GM12878 (cell line): ENCODE measurements around the gene SNCG. TPM values are rescaled to one million over a fixed set of nuclear protein-coding genes. Genes with fewer than 3 reads are reported as not detected.

Experiments
- ATAC-seq: fragments of 200-7000 bp; cut with Tn5 transposase; 3 replicates; pipeline ENCODE4 v1.9.1; 2020; ENCODE audit warnings: mild to moderate bottlenecking, moderate library complexity
- BruUV-seq: library from RNA; stranded (reverse); fragments of 400-500 nt; replicated peaks from 2 replicates; lab custom pipeline; 2021; lab: Mats Ljungman, UMichigan
- CTCF ChIA-PET: fragments of 300-600 bp; sonication (Branson Sonifier 250); formaldehyde crosslinking; extraction: SDS; loops from one replicate; lab custom pipeline; 2021; ENCODE audit warnings: inconsistent platforms; lab: Yijun Ruan, JAX
- POLR2A ChIA-PET: fragments of 350-600 bp; formaldehyde crosslinking; extraction: SDS; loops from one replicate; lab custom pipeline; 2021; ENCODE audit warnings: inconsistent platforms; lab: Charles Lee
- RAD21 ChIA-PET: fragments of 300-600 bp; sonication (Branson Sonifier 250); formaldehyde crosslinking; loops from one replicate; lab custom pipeline; 2023; ENCODE audit warnings: antibody characterized with exemption; ENCODE audit not compliant: unreplicated experiment; lab: Charles Lee
- SMC1A ChIA-PET: fragments of 300-600 bp; sonication (Branson Sonifier 250); formaldehyde crosslinking; loops from one replicate; lab custom pipeline; 2023; ENCODE audit not compliant: unreplicated experiment, uncharacterized antibody; lab: Charles Lee
- DNase-seq: peaks from one replicate; pipeline ENCODE4 v3.0.0-alpha.2; 2011; ENCODE audit warnings: low read depth, low spot score
- FAIRE-seq: peaks from 3 replicates; lab custom pipeline; 2011; peaks lifted over from hg19 to GRCh38; lab: Jason Lieb, UNC
- H2AFZ ChIP-seq: 2 replicates; pipeline ENCODE4 v1.6.0; 2011; ENCODE audit warnings: low read depth, low read length, control low read depth; ENCODE audit not compliant: control insufficient read depth
- H3K27ac ChIP-seq: 2 replicates; pipeline ENCODE4 v1.5.1; 2011; ENCODE audit warnings: control low read depth; ENCODE audit not compliant: control insufficient read depth, insufficient read depth
- H3K27me3 ChIP-seq, 2 experiments: replicated peaks in 1 of 2; 2 replicates each; pipeline versions ENCODE4 v1.6.0 to v1.6.1; 2011; ENCODE audit warnings: low read length in 1 of 2; ENCODE audit not compliant: control insufficient read depth in 2 of 2, insufficient read depth in 2 of 2
- H3K36me3 ChIP-seq, 2 experiments: 2 replicates each; pipeline ENCODE4 v1.5.1; 2011; ENCODE audit warnings: low read length in 1 of 2; ENCODE audit not compliant: control insufficient read depth in 2 of 2, insufficient read depth in 2 of 2
- H3K4me1 ChIP-seq: 2 replicates; pipeline ENCODE4 v1.6.1; 2011; ENCODE audit warnings: mild to moderate bottlenecking, low read length, moderate library complexity, mixed read lengths; ENCODE audit not compliant: control insufficient read depth, insufficient read depth
- H3K4me2 ChIP-seq: 2 replicates; pipeline ENCODE4 v1.6.0; 2011; ENCODE audit warnings: control low read depth; ENCODE audit not compliant: control insufficient read depth, insufficient read depth
- H3K4me3 ChIP-seq: fragments of 200-600 bp; sonication (generic); 2 replicates; pipeline ENCODE4 v1.5.1; 2016
- H3K79me2 ChIP-seq: 2 replicates; pipeline ENCODE4 v1.6.0; 2011; ENCODE audit warnings: low read length; ENCODE audit not compliant: control insufficient read depth, insufficient read depth
- H3K9ac ChIP-seq: 2 replicates; pipeline ENCODE4 v1.8.0; 2011; ENCODE audit warnings: low read length, control low read depth, mixed read lengths; ENCODE audit not compliant: control insufficient read depth, insufficient read depth
- H3K9me3 ChIP-seq: replicated peaks from 3 replicates; pipeline ENCODE4 v1.5.1; 2011; ENCODE audit warnings: mild to moderate bottlenecking, low read length; ENCODE audit not compliant: control insufficient read depth, insufficient read depth
- H4K20me1 ChIP-seq: 2 replicates; pipeline ENCODE4 v1.6.0; 2011; ENCODE audit not compliant: control insufficient read depth, insufficient read depth
- CHD1 ChIP-seq: IDR thresholded peaks from 2 replicates; pipeline ENCODE4 v1.6.1; 2012; ENCODE audit warnings: low read depth, low read length, improper control_type of control experiment
- CREM ChIP-seq: IDR thresholded peaks from 2 replicates; pipeline ENCODE4 v1.6.1; 2014; ENCODE audit warnings: antibody characterized with exemption, low read depth
- EP300 ChIP-seq, 2 experiments: fragments of 150-350 bp in 1 of 2; IDR thresholded peaks; 2 replicates each; pipeline ENCODE4 v1.6.1; 2011 to 2012; ENCODE audit warnings: low read depth in 2 of 2, low read length in 2 of 2, borderline replicate concordance in 1 of 2, improper control_type of control experiment in 1 of 2, inconsistent platforms in 1 of 2; ENCODE audit not compliant: control insufficient read depth in 1 of 2
- ETV6 ChIP-seq, 2 experiments: fragments of 450-650 bp in 1 of 2; IDR thresholded peaks in 1 of 2; conservative IDR thresholded peaks in 1 of 2; 2 replicates each; pipeline ENCODE4 v1.6.1; 2014; ENCODE audit warnings: antibody characterized with exemption in 1 of 2, borderline replicate concordance in 1 of 2, low read depth in 1 of 2, mild to moderate bottlenecking in 1 of 2, moderate library complexity in 1 of 2
- IKZF2 ChIP-seq, 2 experiments: fragments of 450-650 bp; IDR thresholded peaks; 2 replicates each; pipeline ENCODE4 v1.6.1; 2017; ENCODE audit warnings: mild to moderate bottlenecking in 2 of 2, moderate library complexity in 2 of 2
- MEF2A ChIP-seq: IDR thresholded peaks from 2 replicates; pipeline ENCODE4 v1.6.1; 2011; ENCODE audit warnings: low read depth, mild to moderate bottlenecking, low read length, moderate library complexity; ENCODE audit not compliant: insufficient read depth
- NBN ChIP-seq: fragments of 450-650 bp; IDR thresholded peaks from 2 replicates; pipeline ENCODE4 v1.6.1; 2016
- POLR2A ChIP-seq: IDR thresholded peaks from 2 replicates; pipeline ENCODE4 v1.6.1; 2011; ENCODE audit warnings: low read depth, mild to moderate bottlenecking, low read length
- POLR2AphosphoS5 ChIP-seq: IDR thresholded peaks from 2 replicates; pipeline ENCODE4 v1.6.1; 2011; ENCODE audit warnings: mild to moderate bottlenecking, low read length, inconsistent platforms
- RB1 ChIP-seq: fragments of 450-650 bp; formaldehyde crosslinking; IDR thresholded peaks from 2 replicates; pipeline ENCODE4 v1.6.1; 2017; ENCODE audit warnings: mild to moderate bottlenecking, borderline replicate concordance
- SMAD1 ChIP-seq: fragments of 450-650 bp; IDR thresholded peaks from 2 replicates; pipeline ENCODE4 v1.6.1; 2018; ENCODE audit warnings: mild to moderate bottlenecking, low read depth; ENCODE audit not compliant: partially characterized antibody
- SMARCA5 ChIP-seq: fragments of 450-650 bp; IDR thresholded peaks from 2 replicates; pipeline ENCODE4 v1.6.1; 2017; ENCODE audit warnings: mild to moderate bottlenecking
- TAF1 ChIP-seq: IDR thresholded peaks from 2 replicates; pipeline ENCODE4 v1.6.1; 2011; ENCODE audit warnings: mild to moderate bottlenecking, low read depth, low read length, borderline replicate concordance
- TCF7 ChIP-seq: IDR thresholded peaks from 2 replicates; pipeline ENCODE4 v1.6.1; 2014; ENCODE audit warnings: antibody characterized with exemption, borderline replicate concordance
- WGBS: methylation state at CpG from one replicate; pipeline ENCODE4 v1.1.6; 2016; ENCODE audit warnings: low lambda C conversion rate; ENCODE audit not compliant: insufficient replicate concordance, insufficient coverage; ENCODE audit errors: missing lambda C conversion rate; 5-methylcytosine and 5-hydroxymethylcytosine counted together
- in situ Hi-C: fragments of 300-500 bp; cut with MboI; formaldehyde crosslinking; loops from 9 replicates; pipeline ENCODE4 v1.14.3; 2018; ENCODE audit warnings: mixed read lengths
- intact Hi-C: fragments of 100-400 bp; cut with micrococcal nuclease; formaldehyde crosslinking; loops from one replicate; pipeline ENCODE4 v1.14.2; 2022; ENCODE audit not compliant: unreplicated experiment
- polyA plus RNA-seq, 11 experiments: library from polyadenylated mRNA; depleted of rRNA in 4 of 11; unstranded in 6 of 11; stranded (reverse) in 5 of 11; fragments of >200 nt; fragmentation: Nextera tagmentation in 4 of 11; fragmentation: Illumina TruSeq in 1 of 11; extraction: Ambion mirVana in 4 of 11; extraction: Trizol in 1 of 11; gene quantifications; 1 replicate in 1 of 11; 2 replicates in 10 of 11; pipeline versions ENCODE4 v1.2.1 to v1.2.3, GENCODE V29; 2011 to 2016; ENCODE audit warnings: inconsistent platforms in 2 of 11, missing spikeins in 2 of 11, low read depth in 1 of 11
- total RNA-seq, 4 experiments: library from RNA; depleted of rRNA in 3 of 4; stranded (reverse); fragments of >200 nt in 3 of 4; fragmentation: Illumina TruSeq in 1 of 4; extraction: Trizol in 1 of 4; gene quantifications; 2 replicates each; pipeline versions ENCODE4 v1.2.1 to v1.2.3, GENCODE V29; 2013 to 2021

SNCG gene
- total and polyA plus RNA-seq, 10 of the 15 experiments (the other 5 are each of a cell fraction or from before 2014, with no cell fraction given): 0.22 to 1.3 (median 0.42) TPM; not detected in 6

DNA sequence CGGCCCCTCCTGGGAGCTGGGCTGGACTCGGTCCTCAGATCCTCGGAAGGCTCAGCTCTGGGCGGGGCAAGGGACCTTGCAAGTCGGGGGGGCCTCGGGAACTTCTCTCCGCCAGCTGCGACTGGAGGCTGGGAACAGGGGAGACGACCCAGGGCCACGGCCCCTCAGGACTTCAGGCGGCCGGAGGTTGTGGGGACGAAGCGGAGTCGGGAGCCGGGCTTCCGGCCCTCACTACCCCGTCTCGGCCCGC, 12.5 kb downstream of the SNCG start:
- RAD21 ChIA-PET: interaction anchor here (0.8 to 1.9 kb wide), 5 partner anchors 10 to 122 kb away, joined by 3 to 6 read pairs (median 4); no protein-coding TSS in a partner anchor
- peak overlapping the region; percentile 96 for H3K4me3 ChIP-seq
- POLR2A ChIA-PET: interaction anchor here (0.6 to 1.9 kb wide), 6 partner anchors 11 to 260 kb away, joined by 3 to 9 read pairs (median 3); partner anchors contain the start of genes GLUD1 and SHLD2

More for the DNA sequence above, 12.5 kb downstream of the SNCG start:
- Histone ChIP-seq H3K9ac (peak overlapping the region; percentile 84), H3K27me3 (peaks cover 0 to 2% of the 10 kb centered on the region in 2 experiments; a peak in 1 of 4 replicates), H3K9me3 (no peaks in the 10 kb centered on the region), H3K4me2 (peak overlapping the region; percentile 100), H3K4me1 (peaks cover 37% of the 10 kb centered on the region), H2AFZ (peak overlapping the region; percentile 87), H3K79me2 (no peaks in the 10 kb centered on the region), H4K20me1 (no peaks in the 10 kb centered on the region), H3K36me3 (no peaks in the 10 kb centered on the region), H3K27ac (peak overlapping the region; percentile 38)
- no peak for FAIRE-seq
- ChIA-PET CTCF (interaction anchor here (0.6 to 1.6 kb wide), 6 partner anchors 9 to 122 kb away, joined by 3 to 6 read pairs (median 4); no protein-coding TSS in a partner anchor), SMC1A (interaction anchor here (0.8 to 0.9 kb wide), 2 partner anchors 107 to 125 kb away, joined by 3 read pairs; no protein-coding TSS in a partner anchor)
- peak; percentile 73; the same call in 1 of the 2 replicates for TF ChIP-seq POLR2AphosphoS5
- no peak for TF ChIP-seq ETV6 (conservative IDR thresholded peaks at IDR 0.05 in 1 of 2, IDR thresholded peaks at IDR 0.05 in 1 of 2; ENCODE audit: borderline replicate concordance in 1 of 2, low read depth in 1 of 2)
- TF ChIP-seq CREM: no peak
- TF ChIP-seq MEF2A: no peak
- TF ChIP-seq CHD1: no peak
- TF ChIP-seq TAF1: peak; percentile 59; the same call in 1 of the 2 replicates
- TF ChIP-seq TCF7: no peak
- no peak for TF ChIP-seq RB1
- peak in 1 of 2 experiments; percentile 24; a peak in 1 of 4 replicates for TF ChIP-seq EP300 (IDR thresholded peaks at IDR 0.05; ENCODE audit: borderline replicate concordance in 1 of 2, control insufficient read depth in 1 of 2, low read depth in 2 of 2, low read length in 2 of 2)
- TF ChIP-seq SMAD1: peak; percentile 31
- 0 out of 2 replicates have a peak, but pooled peaks have one; percentile 53 for TF ChIP-seq NBN
- TF ChIP-seq IKZF2 (IDR thresholded peaks at IDR 0.05): peak in 1 of 2 experiments; percentile 35; a peak in 2 of 4 replicates
- no peak for TF ChIP-seq SMARCA5
- peak; percentile 90 for TF ChIP-seq POLR2A
- in situ Hi-C loops (no loop called here), intact Hi-C loops (no loop called here)
- no TSS peak for BruUV-seq
- WGBS: 1% methylated on average over 18 of the region's 20 CpGs
- DNase-seq: no peak
- ATAC-seq: no peak
